Smooth muscle cell (in vitro differentiated cells): ENCODE results near the gene OPA3. TPM values are rescaled to one million over a fixed set of nuclear protein-coding genes. Genes with fewer than 3 reads are reported as not detected.
"Not testable (repeated sequence)": the region's sequence is repeated elsewhere in the genome, so short reads cannot be mapped to it uniquely, and the experiment has no call there.

ENCODE experiments used
- DNase-seq: peaks from one replicate; lab custom pipeline; 2025; ENCODE audit not compliant: unreplicated experiment; lab: John Stamatoyannopoulos, UW
- H2AFZ ChIP-seq: fragments of 200-600 bp; sonication (generic); 2 replicates; pipeline ENCODE4 v1.6.0; 2016; ENCODE audit warnings: antibody characterized with exemption, low read depth, mild to moderate bottlenecking
- H3F3A ChIP-seq: fragments of 200-600 bp; sonication (generic); 2 replicates; pipeline ENCODE4 v1.6.0; 2017; ENCODE audit warnings: antibody characterized with exemption, low read depth
- H3K27ac ChIP-seq: fragments of 200-600 bp; sonication (generic); 2 replicates; pipeline ENCODE4 v1.5.1; 2016; ENCODE audit warnings: low read depth, mild to moderate bottlenecking
- H3K27me3 ChIP-seq: fragments of 200-600 bp; sonication (generic); 2 replicates; pipeline ENCODE4 v1.6.1; 2016; ENCODE audit warnings: low read depth, mild to moderate bottlenecking
- H3K36me3 ChIP-seq: fragments of 200-600 bp; sonication (generic); 2 replicates; pipeline ENCODE4 v1.5.1; 2016; ENCODE audit warnings: low read depth
- H3K4me1 ChIP-seq: fragments of 200-600 bp; sonication (generic); 2 replicates; pipeline ENCODE4 v1.5.1; 2016; ENCODE audit warnings: low read depth
- H3K4me2 ChIP-seq: fragments of 200-600 bp; sonication (generic); 2 replicates; pipeline ENCODE4 v1.6.0; 2016; ENCODE audit warnings: mild to moderate bottlenecking
- H3K4me3 ChIP-seq: fragments of 200-600 bp; sonication (generic); 2 replicates; pipeline ENCODE4 v1.5.1; 2016; ENCODE audit warnings: mild to moderate bottlenecking
- H3K79me2 ChIP-seq: fragments of 200-600 bp; sonication (generic); 2 replicates; pipeline ENCODE4 v1.6.0; 2016; ENCODE audit warnings: low read depth, mild to moderate bottlenecking
- H3K9ac ChIP-seq: fragments of 200-600 bp; sonication (generic); 2 replicates; pipeline ENCODE4 v1.6.0; 2016; ENCODE audit warnings: low read depth
- H3K9me3 ChIP-seq: fragments of 200-600 bp; sonication (generic); replicated peaks from 2 replicates; pipeline ENCODE4 v1.5.1; 2016; ENCODE audit warnings: low read depth
- H4K20me1 ChIP-seq: fragments of 200-600 bp; sonication (generic); 2 replicates; pipeline ENCODE4 v1.6.0; 2016; ENCODE audit warnings: low read depth
- CTCF ChIP-seq: fragments of 200-600 bp; sonication (generic); IDR thresholded peaks from 2 replicates; pipeline ENCODE4 v1.5.1; 2017; ENCODE audit warnings: borderline replicate concordance, mild to moderate bottlenecking, antibody characterized with exemption; ENCODE audit not compliant: insufficient read depth, poor library complexity, severe bottlenecking
- WGBS: methylation state at CpG from one replicate; pipeline ENCODE4 v1.1.7; 2016; ENCODE audit warnings: low lambda C conversion rate; 5-methylcytosine and 5-hydroxymethylcytosine counted together
- polyA plus RNA-seq: library from polyadenylated mRNA; unstranded; fragments of >200 nt; fragmentation: Nextera tagmentation; extraction: Ambion mirVana; gene quantifications from 2 replicates; pipeline ENCODE4 v1.2.1, GENCODE V29; 2016
- total RNA-seq: library from RNA; depleted of rRNA; stranded (reverse); fragments of >200 nt; gene quantifications from 2 replicates; pipeline ENCODE4 v1.2.3, GENCODE V29; 2014

OPA3 gene
- total and polyA plus RNA-seq, 2 experiments from 2014 or later, result 8.8 to 10.3 TPM

GRCh38 chr19:45629704-45630103 lies 45.1 kb upstream of the OPA3 start:
- no peak overlapping the region for H3K4me3 ChIP-seq
- H3F3A ChIP-seq, result no peaks in the 10 kb centered on the region
- DNase-seq, result no peak
- peaks cover 2% of the 10 kb centered on the region for H3K4me1 ChIP-seq
- no peak overlapping the region for H2AFZ ChIP-seq
- H3K79me2 ChIP-seq, result no peaks in the 10 kb centered on the region
- no peaks in the 10 kb centered on the region for H4K20me1 ChIP-seq
- peak overlapping the region; percentile 41 for H3K27ac ChIP-seq
- H3K9ac ChIP-seq, result no peak overlapping the region
- no peaks in the 10 kb centered on the region for H3K9me3 ChIP-seq
- TF ChIP-seq CTCF, result no peak
- WGBS, result 90% methylated on average over 4 of the region's 4 CpGs
- no peak overlapping the region for H3K4me2 ChIP-seq
- H3K27me3 ChIP-seq, result no peaks in the 10 kb centered on the region
- H3K36me3 ChIP-seq, result no peaks in the 10 kb centered on the region

- WGBS, result 95% methylated on average over 7 of the region's 7 CpGs
- H3K4me1 ChIP-seq, result not testable (repeated sequence)
Measured at GRCh38 chr19:45628219-45628618, 43.6 kb upstream of the OPA3 start.

GRCh38 chr19:45623984-45624383 lies 39.4 kb upstream of the OPA3 start:
- H2AFZ ChIP-seq, result no peak overlapping the region
- H3K4me3 ChIP-seq, result no peak overlapping the region
- WGBS, result 91% methylated on average over 1 of the region's 1 CpG
- TF ChIP-seq CTCF, result no peak
- no peak overlapping the region for H3K27ac ChIP-seq
- H3K27me3 ChIP-seq, result no peaks in the 10 kb centered on the region
- H3K9me3 ChIP-seq, result no peaks in the 10 kb centered on the region
- H3K4me2 ChIP-seq, result no peak overlapping the region
- no peak overlapping the region for H3K9ac ChIP-seq
- no peaks in the 10 kb centered on the region for H4K20me1 ChIP-seq
- H3K4me1 ChIP-seq, result no peaks in the 10 kb centered on the region
- no peaks in the 10 kb centered on the region for H3K36me3 ChIP-seq
- H3F3A ChIP-seq, result no peaks in the 10 kb centered on the region
- H3K79me2 ChIP-seq, result no peaks in the 10 kb centered on the region
- DNase-seq, result no peak

More at GRCh38 chr19:45628219-45628618, 43.6 kb upstream of the OPA3 start:
- not testable (repeated sequence) for H4K20me1 ChIP-seq, H2AFZ ChIP-seq, H3K27ac ChIP-seq, H3K79me2 ChIP-seq, H3K9ac ChIP-seq, H3K36me3 ChIP-seq, H3K27me3 ChIP-seq, H3F3A ChIP-seq, H3K9me3 ChIP-seq, H3K4me2 ChIP-seq, DNase-seq, H3K4me3 ChIP-seq

GRCh38 chr19:45621976-45622503 lies 37.4 kb upstream of the OPA3 start:
- Histone ChIP-seq H3K4me2 (no peak overlapping the region), H3K4me1 (no peaks in the 10 kb centered on the region), H3K9me3 (no peaks in the 10 kb centered on the region), H3K27me3 (no peaks in the 10 kb centered on the region), H2AFZ (no peak overlapping the region), H3K9ac (no peak overlapping the region), H3K27ac (no peak overlapping the region), H4K20me1 (no peaks in the 10 kb centered on the region), H3K36me3 (no peaks in the 10 kb centered on the region), H3F3A (no peaks in the 10 kb centered on the region), H3K79me2 (no peaks in the 10 kb centered on the region), H3K4me3 (no peak overlapping the region)
- no peak for DNase-seq
- WGBS, result 96% methylated on average over 6 of the region's 6 CpGs
- TF ChIP-seq CTCF, result no peak
